GM19023 (cell line): ENCODE results near the gene GRIK2.

Experiments used
- ATAC-seq: cut with Tn5 transposase; IDR thresholded peaks from one replicate; pipeline ENCODE4 v1.9.1; 2021; ENCODE audit warnings: mild to moderate bottlenecking, moderate library complexity; ENCODE audit not compliant: unreplicated experiment

The GRIK2 gene

DNA sequence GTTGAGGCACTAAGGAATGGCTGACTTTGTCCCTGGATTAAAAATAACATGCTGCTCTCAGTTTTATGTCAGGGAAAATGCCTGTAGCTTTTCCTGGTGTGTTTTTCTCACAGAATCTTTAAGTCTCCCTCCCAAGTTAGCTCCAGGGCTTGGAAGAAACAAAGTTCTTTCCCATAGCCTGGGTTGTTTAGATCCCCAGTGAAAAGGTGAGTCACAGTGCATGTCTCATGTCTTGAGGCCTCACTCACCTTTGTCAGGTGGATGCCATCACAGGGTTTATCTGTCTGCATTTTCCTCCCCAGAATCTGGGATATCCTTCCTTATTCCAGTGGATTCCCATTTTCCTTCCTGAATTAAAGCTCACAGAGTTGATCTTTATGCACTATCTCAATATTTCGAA, 722.4 kb downstream of the GRIK2 start:
- ATAC-seq, result no peak

DNA sequence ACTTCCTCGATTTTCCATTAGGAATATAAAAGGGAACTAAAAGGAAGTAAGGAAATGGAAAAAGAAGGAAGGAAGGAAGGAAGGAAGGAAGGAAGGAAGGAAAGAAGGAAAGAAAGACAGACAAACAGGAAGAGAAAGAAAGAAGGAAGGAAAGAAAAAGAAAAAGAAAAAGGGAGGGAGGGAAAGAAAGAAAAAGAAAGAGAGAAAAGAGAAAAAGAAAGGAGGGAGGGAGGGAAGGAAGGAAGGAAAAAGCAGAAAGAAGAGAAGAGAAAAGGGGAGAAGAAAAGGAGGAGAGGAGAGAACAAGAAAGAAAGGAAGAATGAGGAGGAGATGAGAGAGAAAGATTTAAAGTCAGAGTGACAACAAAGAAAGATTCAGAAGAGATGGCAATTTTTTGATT, 724.5 kb downstream of the GRIK2 start:
- no peak for ATAC-seq
